GM19467 (cell line): ENCODE data around the gene FDXR.

Experiments used
- ATAC-seq: cut with Tn5 transposase; IDR thresholded peaks from one replicate; pipeline ENCODE4 v1.9.1; 2021; ENCODE audit warnings: mild to moderate bottlenecking, moderate library complexity; ENCODE audit not compliant: unreplicated experiment

Gene FDXR

GRCh38 chr17:74839990-74840852 is 32.6 kb downstream of the FDXR start:
- ATAC-seq: no peak

- ATAC-seq: no peak
Observed at GRCh38 chr17:74838274-74838673, 34.5 kb downstream of the FDXR start.

- ATAC-seq: no peak
Observed at GRCh38 chr17:74836691-74837467, 35.9 kb downstream of the FDXR start.

- ATAC-seq: no peak
Observed at GRCh38 chr17:74836191-74836590, 36.6 kb downstream of the FDXR start.

- no peak for ATAC-seq
Observed at GRCh38 chr17:74833501-74834377, 39.1 kb downstream of the FDXR start.

- ATAC-seq: no peak
Observed at GRCh38 chr17:74832421-74832820, 40.4 kb downstream of the FDXR start.

GRCh38 chr17:74831444-74832146 is 41.2 kb downstream of the FDXR start:
- ATAC-seq: no peak

GRCh38 chr17:74830861-74831260 is 41.9 kb downstream of the FDXR start:
- ATAC-seq: no peak

- no peak for ATAC-seq
Observed at GRCh38 chr17:74827800-74828199, 45.0 kb downstream of the FDXR start.

- no peak for ATAC-seq
Observed at GRCh38 chr17:74825952-74826719, 46.7 kb downstream of the FDXR start.

- no peak for ATAC-seq
Observed at GRCh38 chr17:74824961-74825627, 47.7 kb downstream of the FDXR start.

GRCh38 chr17:74822939-74823367 is 49.8 kb downstream of the FDXR start:
- ATAC-seq: no peak

- ATAC-seq: no peak
Observed at GRCh38 chr17:74822335-74822938, 50.4 kb downstream of the FDXR start.

GRCh38 chr17:74821655-74822334 is 51.0 kb downstream of the FDXR start:
- no peak for ATAC-seq

GRCh38 chr17:74819801-74820436 is 52.9 kb downstream of the FDXR start:
- ATAC-seq: no peak

- no peak for ATAC-seq
Observed at GRCh38 chr17:74818291-74818938, 54.4 kb downstream of the FDXR start.
